Liver (tissue), 3 donors: ENCODE results near the gene ATG5.

Experiments
- CTCF ChIP-seq: fragments of 150-350 bp; IDR thresholded peaks from 2 replicates; pipeline ENCODE4 v1.5.1; 2017; ENCODE audit warnings: improper control_type of control experiment, low read depth, low read length; ENCODE audit not compliant: missing input control
- EGR1 ChIP-seq, 2 donors: IDR thresholded peaks; 2 replicates each; pipeline ENCODE4 v1.6.1; 2016 to 2018; ENCODE audit warnings: antibody characterized with exemption in 2 of 2, low read depth in 2 of 2
- JUND ChIP-seq, 2 donors: IDR thresholded peaks; 2 replicates each; pipeline ENCODE4 v1.6.1; 2016; ENCODE audit warnings: antibody characterized with exemption in 2 of 2
- MAX ChIP-seq: IDR thresholded peaks from 2 replicates; pipeline ENCODE4 v1.6.1; 2016; ENCODE audit warnings: antibody characterized with exemption
- YY1 ChIP-seq: IDR thresholded peaks from 2 replicates; pipeline ENCODE4 v1.6.1; 2016; ENCODE audit warnings: antibody characterized with exemption, mild to moderate bottlenecking
- donor health status: healthy.
- donor health status: healthy.

- no peak for TF ChIP-seq CTCF
- TF ChIP-seq EGR1 (IDR thresholded peaks at IDR 0.05; ENCODE audit: low read depth in 2 of 2): no peak
- TF ChIP-seq JUND (IDR thresholded peaks at IDR 0.05): no peak
- no peak for TF ChIP-seq MAX
- TF ChIP-seq YY1: no peak
Observed at GRCh38 chr6:106258726-106259125, 66.8 kb downstream of the ATG5 start.
